Activated CD4-positive, alpha-beta memory T cell treated with anti-CD3 and anti-CD28 coated beads for 36 hours (primary cell): ENCODE results near the gene DDX41. TPM values are rescaled to one million over a fixed set of nuclear protein-coding genes. Genes with fewer than 3 reads are reported as not detected.

Experiments
- CTCF ChIA-PET: fragments of 350-600 bp; sonication (Branson Sonifier 250); formaldehyde crosslinking; loops from one replicate; lab custom pipeline; 2021; ENCODE audit warnings: antibody characterized with exemption, inconsistent platforms; lab: Charles Lee
- POLR2A ChIA-PET: fragments of 350-600 bp; sonication (Branson Sonifier 250); formaldehyde crosslinking; loops from one replicate; lab custom pipeline; 2021; ENCODE audit warnings: antibody characterized with exemption; lab: Charles Lee
- DNase-seq: peaks from one replicate; pipeline ENCODE4 v3.0.0-alpha.2; 2020
- H3K27ac Mint-ChIP-seq: one replicate; pipeline ENCODE4 v1.8.0; 2021; ENCODE audit warnings: mixed read lengths
- H3K27me3 Mint-ChIP-seq: one replicate; pipeline ENCODE4 v1.8.0; 2021; ENCODE audit warnings: mixed read lengths
- H3K36me3 Mint-ChIP-seq: one replicate; pipeline ENCODE4 v1.8.0; 2021; ENCODE audit warnings: mixed read lengths
- H3K4me1 Mint-ChIP-seq: one replicate; pipeline ENCODE4 v1.8.0; 2021; ENCODE audit warnings: low read depth, mixed read lengths
- H3K4me3 Mint-ChIP-seq: one replicate; pipeline ENCODE4 v1.8.0; 2021; ENCODE audit warnings: mild to moderate bottlenecking, mixed read lengths
- H3K9me3 Mint-ChIP-seq: one replicate; pipeline ENCODE4 v1.8.0; 2021; ENCODE audit warnings: mixed read lengths
- intact Hi-C: fragments of 100-400 bp; cut with micrococcal nuclease; formaldehyde crosslinking; loops from one replicate; pipeline ENCODE4 v1.15.1; 2023
- total RNA-seq, 2 experiments: library from RNA; stranded (reverse); gene quantifications; one replicate each; pipeline ENCODE4 v1.2.3, GENCODE V29; 2021

DDX41 gene
- total RNA-seq, 2 experiments from 2014 or later: 143 to 145 TPM

DNA sequence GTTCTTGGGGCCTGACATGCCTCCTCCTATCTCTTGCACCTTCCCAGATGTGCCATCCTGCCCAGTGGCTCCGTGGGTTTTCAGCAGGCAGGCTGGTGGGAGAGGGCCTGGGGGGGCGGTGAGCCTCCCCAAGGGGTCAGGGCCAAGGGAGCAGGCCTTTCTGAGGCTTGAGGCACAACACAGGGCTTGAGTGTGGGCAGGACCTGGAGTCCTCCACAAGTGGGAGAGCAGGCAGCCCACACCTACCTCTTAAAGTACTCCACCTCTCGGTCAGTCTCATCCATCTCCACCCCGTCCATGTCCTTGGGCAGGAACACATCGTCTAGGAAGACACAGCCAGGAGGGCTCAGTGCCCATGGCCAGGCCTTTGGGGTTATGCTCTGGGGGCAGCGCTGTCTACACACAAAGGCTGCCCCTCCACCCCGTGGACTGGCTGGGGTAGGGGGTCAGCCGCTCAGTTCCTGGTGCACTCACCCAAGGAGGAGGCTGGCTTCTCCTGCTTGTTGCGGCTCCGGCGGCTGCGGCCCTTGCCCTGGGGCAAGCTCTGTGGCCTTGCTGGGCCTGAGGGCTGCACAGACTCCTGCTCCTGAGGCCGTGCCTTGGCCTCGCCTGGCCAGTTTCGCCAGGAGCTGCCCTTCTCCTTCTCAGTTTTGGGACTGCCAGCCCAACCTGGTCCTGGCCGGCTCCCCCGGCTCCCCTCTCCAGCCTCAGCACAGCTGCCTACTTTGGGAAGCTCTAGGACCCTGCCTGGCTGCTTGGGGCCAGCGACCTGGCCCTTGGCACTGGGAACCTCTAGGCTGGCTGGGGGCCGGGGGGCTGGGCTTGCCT lies 7.2 kb upstream of the DDX41 start:
- CTCF ChIA-PET: no interaction called here
- DNase-seq: no peak
- Mint-ChIP-seq H3K9me3 (no peaks in the 10 kb centered on the region), H3K27me3 (no peaks in the 10 kb centered on the region), H3K36me3 (peaks cover 7% of the 10 kb centered on the region), H3K4me1 (peaks cover 23% of the 10 kb centered on the region), H3K4me3 (no peak overlapping the region), H3K27ac (no peak overlapping the region)
- POLR2A ChIA-PET: no interaction called here
- intact Hi-C loops: no loop called here

DNA sequence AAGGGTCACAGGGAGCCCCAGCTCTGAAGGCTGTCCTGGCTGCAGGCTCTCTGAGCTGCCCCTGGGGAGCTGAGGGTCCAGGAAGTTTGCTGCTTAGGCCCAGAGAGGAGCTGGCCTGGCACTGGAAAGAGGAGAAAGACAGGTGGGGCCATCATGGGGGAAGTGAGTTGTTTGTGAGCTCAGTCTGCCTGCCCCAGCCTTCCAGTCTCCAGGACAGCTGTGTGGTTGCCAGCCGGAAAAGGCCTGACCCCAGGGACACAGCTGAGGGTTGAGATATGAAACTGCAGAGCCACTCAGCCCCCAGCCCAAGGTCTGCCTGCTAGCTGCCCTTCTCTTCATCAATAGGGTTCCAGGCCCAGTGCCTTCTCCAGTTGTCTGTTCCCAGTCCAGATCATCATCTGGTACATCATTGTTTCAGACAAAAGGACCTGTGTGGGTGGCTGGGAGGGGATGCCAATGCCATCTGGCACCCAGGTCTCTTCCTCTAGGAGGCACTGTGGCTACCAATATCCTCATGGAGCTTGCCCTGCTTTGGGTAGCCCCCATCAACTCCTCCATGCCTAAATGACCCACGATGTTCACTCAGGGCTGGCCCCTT lies 4.3 kb upstream of the DDX41 start:
- intact Hi-C loops: no loop called here
- H3K27me3 Mint-ChIP-seq: no peaks in the 10 kb centered on the region
- no peaks in the 10 kb centered on the region for H3K9me3 Mint-ChIP-seq
- no peak for DNase-seq
- no peak overlapping the region for H3K4me3 Mint-ChIP-seq
- peak overlapping the region; percentile 57 for H3K27ac Mint-ChIP-seq
- ChIA-PET CTCF (interaction anchor here (1.0 to 1.5 kb wide), 3 partner anchors 20 to 212 kb away, joined by 4 to 5 read pairs (median 4); no protein-coding TSS in a partner anchor), POLR2A (no interaction called here)
- H3K36me3 Mint-ChIP-seq: peaks cover 16% of the 10 kb centered on the region
- H3K4me1 Mint-ChIP-seq: peaks cover 32% of the 10 kb centered on the region

DNA sequence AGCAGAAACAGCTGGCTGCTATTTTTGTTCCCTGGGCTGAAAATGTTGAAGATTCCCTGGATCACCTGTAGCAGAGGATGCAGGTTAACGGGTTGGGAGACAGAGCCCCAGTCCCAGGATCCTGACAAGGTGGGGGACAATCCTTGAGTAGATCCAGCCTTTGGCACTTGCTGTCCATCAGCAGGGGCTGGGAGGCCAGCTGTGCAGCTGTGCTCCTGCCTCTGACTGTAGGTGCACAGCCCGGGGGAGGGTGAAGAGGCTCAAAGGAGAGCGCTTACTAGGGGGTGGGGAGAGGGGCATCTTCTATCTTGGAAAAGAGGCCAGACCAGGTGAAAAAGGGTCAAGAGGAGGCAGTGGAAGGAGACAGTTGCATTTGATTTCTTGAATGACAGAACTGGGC lies 3.5 kb upstream of the DDX41 start:
- no peak overlapping the region for H3K4me3 Mint-ChIP-seq
- POLR2A ChIA-PET: no interaction called here
- H3K36me3 Mint-ChIP-seq: peaks cover 23% of the 10 kb centered on the region

DNA sequence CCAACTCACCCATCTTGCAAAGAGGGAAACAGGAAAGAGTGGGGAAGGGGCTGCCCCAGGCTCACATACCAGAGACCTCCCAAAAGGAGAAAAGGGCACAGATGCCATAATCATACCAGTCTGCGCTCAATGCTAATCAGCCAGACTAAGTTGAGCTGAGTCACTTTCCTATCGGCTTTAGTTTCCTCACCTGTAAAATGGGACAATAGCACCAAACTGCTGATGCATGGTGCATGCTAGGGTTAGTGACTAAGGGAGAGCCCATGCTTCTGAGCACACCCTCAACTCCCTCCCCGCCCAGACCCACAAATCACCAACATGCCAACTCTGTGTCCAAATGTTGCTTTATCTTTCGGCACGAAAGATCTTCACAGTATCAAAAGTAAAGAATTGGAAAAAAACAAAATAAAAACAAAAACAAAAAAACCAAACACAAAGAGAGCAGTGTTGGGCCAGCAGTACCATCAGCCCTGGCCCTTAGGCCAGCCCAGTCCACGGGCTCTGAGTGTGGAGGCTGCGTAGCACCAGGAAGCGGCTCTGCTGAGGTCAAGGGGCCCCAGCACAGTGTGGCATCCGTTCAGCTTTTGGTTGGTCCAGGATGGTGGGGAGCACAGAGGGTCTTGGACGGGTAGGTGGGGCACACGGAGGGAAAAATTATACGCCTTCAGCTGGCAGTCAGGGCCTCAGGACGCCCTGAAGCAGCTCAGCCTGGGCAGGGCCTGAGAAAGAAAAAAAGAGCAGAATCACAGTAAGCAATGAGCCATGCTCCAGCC lies 2.9 kb upstream of the DDX41 start:
- POLR2A ChIA-PET: no interaction called here

More for the DNA sequence above, 3.5 kb upstream of the DDX41 start:
- DNase-seq: no peak
- CTCF ChIA-PET: no interaction called here
- H3K27ac Mint-ChIP-seq: no peak overlapping the region
- intact Hi-C loops: no loop called here
- H3K9me3 Mint-ChIP-seq: no peaks in the 10 kb centered on the region
- peaks cover 39% of the 10 kb centered on the region for H3K4me1 Mint-ChIP-seq
- no peaks in the 10 kb centered on the region for H3K27me3 Mint-ChIP-seq

DNA sequence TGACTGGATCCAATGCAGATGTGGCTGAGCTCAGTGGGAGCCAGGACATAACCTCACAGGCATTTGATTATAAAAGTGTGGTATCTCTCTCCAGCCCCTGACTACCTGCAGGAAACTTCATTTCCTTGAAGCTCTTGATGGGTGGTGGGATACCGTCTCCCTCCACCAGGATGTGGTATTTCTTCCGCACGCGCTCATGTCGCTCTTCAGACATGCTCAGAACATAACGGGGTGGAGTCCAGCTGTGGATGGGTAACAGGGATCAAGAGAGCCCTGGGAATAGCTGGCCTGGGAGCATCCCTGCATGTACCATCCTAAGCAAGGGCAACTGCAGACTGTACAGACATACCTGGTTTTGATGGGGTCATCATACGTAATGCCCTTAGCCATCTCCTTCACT lies 1.2 kb downstream of the DDX41 start:
- intact Hi-C loops: loop anchor here (5.0 to 10.0 kb wide), 3 partner anchors 37 to 203 kb away; partner anchors contain the start of genes FAM193B, MXD3 and TMED9
- POLR2A ChIA-PET: interaction anchor here (0.7 to 1.3 kb wide), 6 partner anchors 14 to 89 kb away, joined by 3 to 4 read pairs (median 3); partner anchors contain the start of gene GRK6
- H3K27me3 Mint-ChIP-seq: no peaks in the 10 kb centered on the region
- H3K27ac Mint-ChIP-seq: no peak overlapping the region
- CTCF ChIA-PET: interaction anchor here (0.9 to 5.3 kb wide), 7 partner anchors 10 to 197 kb away, joined by 3 to 43 read pairs (median 4); no protein-coding TSS in a partner anchor
- DNase-seq: no peak
- no peaks in the 10 kb centered on the region for H3K9me3 Mint-ChIP-seq
- peaks cover 39% of the 10 kb centered on the region for H3K4me1 Mint-ChIP-seq
- peaks cover 50% of the 10 kb centered on the region for H3K36me3 Mint-ChIP-seq
- H3K4me3 Mint-ChIP-seq: peak overlapping the region; percentile 88

More for the DNA sequence above, 2.9 kb upstream of the DDX41 start:
- CTCF ChIA-PET: no interaction called here
- H3K27me3 Mint-ChIP-seq: no peaks in the 10 kb centered on the region
- intact Hi-C loops: loop anchor here (5.0 to 10.0 kb wide), 3 partner anchors 33 to 207 kb away; partner anchors contain the start of genes FAM193B, MXD3 and TMED9
- peaks cover 27% of the 10 kb centered on the region for H3K36me3 Mint-ChIP-seq
- H3K4me1 Mint-ChIP-seq: peaks cover 42% of the 10 kb centered on the region
- no peak overlapping the region for H3K4me3 Mint-ChIP-seq
- H3K9me3 Mint-ChIP-seq: no peaks in the 10 kb centered on the region
- no peak for DNase-seq
- H3K27ac Mint-ChIP-seq: peak overlapping the region; percentile 46

DNA sequence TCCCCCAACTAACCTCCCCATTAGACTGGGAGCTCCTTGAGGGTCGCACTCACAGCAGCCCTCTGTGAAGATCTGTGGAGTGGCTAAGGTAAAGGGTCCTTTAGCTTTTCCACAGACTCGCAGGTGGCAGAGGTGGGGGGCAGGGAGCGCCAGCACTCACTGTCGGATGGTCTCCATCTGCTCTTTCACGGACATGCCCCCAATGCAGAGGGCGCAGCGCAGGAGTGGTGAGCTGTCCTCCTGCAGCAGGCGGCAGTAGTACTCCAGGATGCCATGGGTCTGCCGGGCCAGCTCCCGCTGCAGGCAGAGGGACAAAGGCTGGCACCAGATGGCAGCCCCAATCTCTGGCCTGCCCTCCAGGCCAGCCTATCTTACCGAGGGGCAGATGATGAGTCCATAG lies 2.2 kb downstream of the DDX41 start:
- POLR2A ChIA-PET: no interaction called here
- H3K27me3 Mint-ChIP-seq: no peaks in the 10 kb centered on the region
- H3K27ac Mint-ChIP-seq: no peak overlapping the region
- peaks cover 30% of the 10 kb centered on the region for H3K4me1 Mint-ChIP-seq
- H3K36me3 Mint-ChIP-seq: peaks cover 50% of the 10 kb centered on the region
- intact Hi-C loops: loop anchor here (10.0 kb wide), 1 partner anchor 80 kb away; the partner anchor contains the start of gene TMED9
- CTCF ChIA-PET: interaction anchor here (3.8 to 5.3 kb wide), 2 partner anchors 13 to 125 kb away, joined by 15 to 43 read pairs; no protein-coding TSS in a partner anchor
- H3K4me3 Mint-ChIP-seq: no peak overlapping the region
- no peak for DNase-seq
- H3K9me3 Mint-ChIP-seq: no peaks in the 10 kb centered on the region

DNA sequence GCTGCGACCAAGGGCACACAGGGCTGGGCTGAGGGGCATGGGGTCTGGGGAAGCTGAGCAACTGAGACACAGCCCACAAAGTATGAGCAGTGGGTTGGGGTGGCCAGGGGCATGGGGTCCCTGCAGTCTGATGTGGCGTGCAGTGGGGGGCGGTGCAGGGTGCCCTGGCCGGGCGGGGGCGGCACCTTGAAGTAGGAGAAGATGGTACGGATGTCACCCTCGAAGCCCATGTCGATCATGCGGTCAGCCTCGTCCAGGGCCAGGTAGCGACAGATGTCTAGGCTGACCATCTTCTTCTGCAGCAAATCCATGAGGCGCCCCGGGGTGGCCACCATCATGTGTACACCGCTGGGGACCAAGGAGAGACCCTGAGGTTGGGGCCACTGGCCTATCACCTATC lies 3.3 kb downstream of the DDX41 start:
- no peak for DNase-seq
- no peak overlapping the region for H3K27ac Mint-ChIP-seq
- peaks cover 50% of the 10 kb centered on the region for H3K36me3 Mint-ChIP-seq
- CTCF ChIA-PET: interaction anchor here (5.3 kb wide), 1 partner anchor 12 kb away, joined by 43 read pairs; no protein-coding TSS in a partner anchor
- H3K4me3 Mint-ChIP-seq: no peak overlapping the region
- intact Hi-C loops: loop anchor here (10.0 kb wide), 1 partner anchor 81 kb away; the partner anchor contains the start of gene TMED9
- H3K4me1 Mint-ChIP-seq: peaks cover 23% of the 10 kb centered on the region
- H3K9me3 Mint-ChIP-seq: no peaks in the 10 kb centered on the region
- POLR2A ChIA-PET: no interaction called here
- no peaks in the 10 kb centered on the region for H3K27me3 Mint-ChIP-seq

DNA sequence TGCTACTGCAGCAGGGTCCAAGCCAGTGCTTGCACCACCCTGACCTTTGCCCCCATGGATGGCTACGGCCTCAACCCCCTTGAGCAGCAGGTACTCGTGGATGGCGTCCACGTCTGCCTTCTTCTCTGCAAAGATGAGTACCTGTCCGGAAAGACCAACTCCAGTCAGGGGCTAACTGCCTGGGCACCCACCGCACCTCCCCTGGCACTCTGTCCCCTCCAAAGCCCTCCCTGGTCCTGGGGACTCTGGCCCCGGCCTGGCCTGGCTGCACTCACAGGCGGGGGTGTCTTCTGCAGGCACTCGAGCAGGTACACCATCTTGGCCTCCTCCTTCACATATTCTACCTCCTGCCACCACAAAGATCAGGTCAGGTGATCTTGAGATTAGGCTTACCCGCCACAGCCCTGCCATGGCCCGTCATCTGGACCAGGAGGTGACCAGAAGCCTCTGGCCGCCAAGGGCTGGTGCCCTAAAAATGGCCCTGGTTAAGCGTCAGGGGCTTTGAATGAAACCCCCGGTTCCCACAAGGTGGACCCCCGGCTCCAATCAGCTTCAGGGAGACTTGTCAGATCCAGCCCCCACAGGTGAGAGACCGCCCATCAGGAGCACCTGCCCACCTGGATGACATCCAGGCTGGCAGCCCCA lies 3.9 kb downstream of the DDX41 start:
- Mint-ChIP-seq H3K4me3 (no peak overlapping the region), H3K36me3 (peaks cover 50% of the 10 kb centered on the region), H3K27me3 (no peaks in the 10 kb centered on the region), H3K27ac (no peak overlapping the region), H3K4me1 (peaks cover 23% of the 10 kb centered on the region), H3K9me3 (no peaks in the 10 kb centered on the region)
- POLR2A ChIA-PET: no interaction called here
- no peak for DNase-seq
- intact Hi-C loops: loop anchor here (10.0 kb wide), 1 partner anchor 82 kb away; the partner anchor contains the start of gene TMED9
- CTCF ChIA-PET: interaction anchor here (5.3 kb wide), 1 partner anchor 11 kb away, joined by 43 read pairs; no protein-coding TSS in a partner anchor

DNA sequence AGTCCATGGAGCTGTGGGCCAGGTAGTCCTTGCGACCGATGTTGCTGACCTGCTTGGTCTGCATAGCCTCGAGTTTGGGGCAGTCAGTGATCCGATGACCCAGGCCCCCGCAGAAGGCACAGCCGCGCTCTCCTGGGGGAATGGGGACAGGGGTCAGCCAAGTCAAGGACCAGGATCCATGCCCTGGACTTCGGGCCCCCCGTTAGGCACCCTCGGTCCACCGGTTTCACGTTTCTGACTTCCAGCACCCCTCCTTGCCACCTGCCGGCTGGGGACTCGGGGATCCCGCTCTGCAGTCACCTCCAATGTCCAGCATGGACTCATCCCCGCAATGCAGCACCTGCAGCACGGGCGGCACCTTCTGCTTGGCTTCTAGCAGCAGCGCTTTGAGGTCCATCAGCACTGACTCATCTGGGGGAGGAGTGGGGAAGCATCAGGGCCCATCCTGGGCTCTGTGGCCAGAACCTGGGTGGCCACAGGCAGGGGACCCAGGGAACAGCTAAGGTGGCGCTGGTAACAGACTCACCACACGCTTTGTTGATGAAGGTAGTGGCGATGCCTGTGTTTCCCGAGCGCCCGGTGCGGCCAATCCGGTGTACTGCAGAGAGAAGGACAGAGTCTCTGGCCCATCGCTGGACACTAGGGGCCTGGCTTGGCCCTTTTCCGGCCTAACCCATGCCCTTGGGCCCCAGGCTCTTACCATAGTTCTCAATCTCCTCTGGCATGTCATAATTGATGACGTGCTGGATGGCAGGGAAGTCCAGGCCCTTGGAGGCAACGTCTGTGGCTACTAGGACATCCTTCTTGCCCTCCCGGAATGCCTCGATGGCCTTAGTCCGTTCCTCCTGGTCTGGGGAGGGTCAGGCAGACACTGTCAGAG lies 4.7 kb downstream of the DDX41 start:
- H3K4me1 Mint-ChIP-seq: peaks cover 23% of the 10 kb centered on the region
- DNase-seq: no peak
- no peak overlapping the region for H3K27ac Mint-ChIP-seq
- intact Hi-C loops: loop anchor here (10.0 kb wide), 1 partner anchor 83 kb away; the partner anchor contains the start of gene TMED9
- ChIA-PET POLR2A (no interaction called here), CTCF (interaction anchor here (3.2 kb wide), 1 partner anchor 11 kb away, joined by 12 read pairs; no protein-coding TSS in a partner anchor)
- H3K36me3 Mint-ChIP-seq: peaks cover 50% of the 10 kb centered on the region
- no peaks in the 10 kb centered on the region for H3K27me3 Mint-ChIP-seq
- H3K4me3 Mint-ChIP-seq: no peak overlapping the region
- no peaks in the 10 kb centered on the region for H3K9me3 Mint-ChIP-seq

DNA sequence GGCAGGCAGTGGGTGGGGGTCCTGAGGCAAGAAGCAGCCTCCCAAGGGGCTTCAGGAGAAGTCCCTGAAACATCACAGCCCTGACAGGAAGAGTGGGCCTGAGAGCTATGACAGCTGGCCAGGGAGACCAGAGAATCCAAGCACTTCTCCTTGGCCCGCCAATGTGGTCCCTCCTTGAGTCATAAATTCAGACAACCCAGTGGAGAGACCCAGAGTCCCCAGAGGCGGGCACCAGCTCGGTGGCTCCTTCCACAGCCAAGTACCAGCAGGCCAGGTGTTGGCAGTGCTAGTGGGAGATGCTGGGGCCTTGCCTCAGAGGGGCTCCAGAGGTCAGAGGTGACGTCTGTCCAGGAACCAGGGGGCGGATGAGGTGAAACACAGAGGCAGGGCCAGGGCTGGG lies 5.6 kb downstream of the DDX41 start:
- DNase-seq: no peak
- H3K27me3 Mint-ChIP-seq: no peaks in the 10 kb centered on the region
- H3K4me3 Mint-ChIP-seq: no peak overlapping the region
- no peaks in the 10 kb centered on the region for H3K9me3 Mint-ChIP-seq
- intact Hi-C loops: loop anchor here (10.0 kb wide), 1 partner anchor 84 kb away; the partner anchor contains the start of gene TMED9
- no peak overlapping the region for H3K27ac Mint-ChIP-seq
- peaks cover 16% of the 10 kb centered on the region for H3K4me1 Mint-ChIP-seq
- ChIA-PET POLR2A (no interaction called here), CTCF (interaction anchor here (3.2 kb wide), 1 partner anchor 11 kb away, joined by 12 read pairs; no protein-coding TSS in a partner anchor)
- peaks cover 42% of the 10 kb centered on the region for H3K36me3 Mint-ChIP-seq
